ENCODE results near the gene CDK2.
"Not testable (repeated sequence)": the region's sequence is repeated elsewhere in the genome, so short reads cannot be mapped to it uniquely, and the experiment has no call there.

The CDK2 gene

GRCh38 chr12:55973599-55974307 is 7.1 kb downstream of the CDK2 start, which contains the start of gene RAB5B:
Gene RAB5B, plus strand, starts transcription at chr12:55974078. Its CDS starts 12,883 bp downstream, at chr12:55986961.
- DNase-seq, result peak; percentile 97 to 100 (median 99)
- intact Hi-C loops (cut with DNase I), result loop anchor here (2.0 kb wide), 1 partner anchor 43 kb away; the partner anchor contains the start of gene DGKA

- intact Hi-C loops (cut with DNase I), result loop anchor here (2.0 kb wide), 1 partner anchor 44 kb away; the partner anchor contains the start of gene DGKA
- DNase-seq, result peak in 1 of 10 donors; percentile 8
Measured at GRCh38 chr12:55974308-55974730, 7.7 kb downstream of the CDK2 start.

- intact Hi-C loops (cut with DNase I), result no loop called here
- no peak for DNase-seq
Measured at GRCh38 chr12:55978393-55978792, 11.8 kb downstream of the CDK2 start.

- intact Hi-C loops (cut with DNase I), result no loop called here
- no peak for DNase-seq
Measured at GRCh38 chr12:55979069-55979468, 12.4 kb downstream of the CDK2 start.

- DNase-seq, result peak in 1 of 10 donors; percentile 12
- intact Hi-C loops (cut with DNase I), result not testable (repeated sequence)
Measured at GRCh38 chr12:55981882-55982281, 15.3 kb downstream of the CDK2 start.

GRCh38 chr12:55982319-55982936 is 15.8 kb downstream of the CDK2 start:
- intact Hi-C loops (cut with DNase I), result no loop called here
- DNase-seq, result no peak

GRCh38 chr12:55983232-55983842 is 16.7 kb downstream of the CDK2 start:
- intact Hi-C loops (cut with DNase I), result no loop called here
- peak in 1 of 10 donors; percentile 25 for DNase-seq

GRCh38 chr12:55984861-55985260 is 18.2 kb downstream of the CDK2 start:
- intact Hi-C loops (cut with DNase I), result no loop called here
- no peak for DNase-seq

GRCh38 chr12:55985341-55985740 is 18.7 kb downstream of the CDK2 start:
- intact Hi-C loops (cut with DNase I), result no loop called here
- no peak for DNase-seq

GRCh38 chr12:55985976-55986375 is 19.3 kb downstream of the CDK2 start:
- intact Hi-C loops (cut with DNase I), result not testable (repeated sequence)
- peak in 1 of 10 donors; percentile 24 for DNase-seq

- intact Hi-C loops (cut with DNase I), result no loop called here
- no peak for DNase-seq
Measured at GRCh38 chr12:55991110-55991509, 24.5 kb downstream of the CDK2 start.

GRCh38 chr12:55993230-55993853 is 26.7 kb downstream of the CDK2 start:
- intact Hi-C loops (cut with DNase I), result no loop called here
- no peak for DNase-seq

GRCh38 chr12:55995366-55995765 is 28.7 kb downstream of the CDK2 start:
- intact Hi-C loops (cut with DNase I), result loop anchor here (5.0 kb wide), 1 partner anchor 122 kb away; the partner anchor contains the start of genes RPL41 and ZC3H10
- no peak for DNase-seq

GRCh38 chr12:55996201-55996714 is 29.6 kb downstream of the CDK2 start:
- intact Hi-C loops (cut with DNase I), result loop anchor here (1.0 to 5.0 kb wide), 2 partner anchors 45 to 121 kb away; partner anchors contain the start of genes RPL41, RPS26 and ZC3H10
- peak in 7 of 10 donors; percentile 35 to 87 (median 58) for DNase-seq

- intact Hi-C loops (cut with DNase I), result loop anchor here (1.0 to 5.0 kb wide), 3 partner anchors 10 to 120 kb away; partner anchors contain the start of genes RPL41, RPS26 and ZC3H10
Measured at GRCh38 chr12:55996715-55997534, 30.3 kb downstream of the CDK2 start, which contains the start of gene SUOX. Gene SUOX, plus strand, starts transcription at chr12:55997276. Its CDS starts 4,946 bp downstream, at chr12:56002222.

GRCh38 chr12:55997535-55997859 is 30.9 kb downstream of the CDK2 start:
- no peak for DNase-seq
- intact Hi-C loops (cut with DNase I), result loop anchor here (1.0 to 5.0 kb wide), 2 partner anchors 10 to 120 kb away; partner anchors contain the start of genes RPL41 and ZC3H10

More at GRCh38 chr12:55996715-55997534, 30.3 kb downstream of the CDK2 start, which contains the start of gene SUOX:
- DNase-seq, result peak; percentile 94 to 100 (median 98)

GRCh38 chr12:55999522-55999921 is 32.9 kb downstream of the CDK2 start:
- DNase-seq, result not testable (repeated sequence)
- intact Hi-C loops (cut with DNase I), result loop anchor here (5.0 kb wide), 1 partner anchor 118 kb away; the partner anchor contains the start of genes RPL41 and ZC3H10

- intact Hi-C loops (cut with DNase I), result loop anchor here (5.0 kb wide), 1 partner anchor 117 kb away; the partner anchor contains the start of genes RPL41 and ZC3H10
- DNase-seq, result peak in 2 of 10 donors; percentile 67 to 78
Measured at GRCh38 chr12:55999999-56000540, 33.4 kb downstream of the CDK2 start.

Data from posterior cingulate gyrus (tissue), 11 donors.